ENCODE data around the gene GREM1. TPM values are rescaled to one million over a fixed set of nuclear protein-coding genes. Genes with fewer than 3 reads are reported as not detected.

The GREM1 gene
- total and polyA plus RNA-seq, 2 of the 4 experiments (the other 2 are of a cell fraction) = 848 to 852 TPM

- Histone ChIP-seq H3K9me3 (ENCODE audit: control insufficient read depth, insufficient read depth, low read length) (no peaks in the 10 kb centered on the region), H3K23ac (ENCODE audit: low read depth, low read length) (no peak overlapping the region; the same call in 1 of the 2 replicates), H4K8ac (ENCODE audit: low read depth in 2 of 2, low read length in 2 of 2) (peak overlapping the region; percentile 30 to 50; a peak in 2 of 4 replicates), H4K91ac (ENCODE audit: insufficient read depth, low read depth, low read length) (peak overlapping the region; percentile 35; the same call in 1 of the 2 replicates), H3K27ac (ENCODE audit: insufficient read depth, low read length) (no peak overlapping the region), H3K4me1 (ENCODE audit: control insufficient read depth, insufficient read depth, low read length) (peaks cover 28% of the 10 kb centered on the region), H3K79me1 (ENCODE audit: low read depth in 1 of 2, low read length in 2 of 2) (peaks cover 27 to 72% of the 10 kb centered on the region in 2 experiments), H2AK9ac (replicated peaks; ENCODE audit: low read depth, low read length, poor library complexity) (no peak overlapping the region), H4K5ac (ENCODE audit: low read depth, low read length) (peak overlapping the region; percentile 5), H3K4me3 (ENCODE audit: insufficient read depth, low read depth, low read length) (no peak overlapping the region), H2BK5ac (ENCODE audit: low read depth, low read length, poor library complexity, severe bottlenecking) (peak overlapping the region; percentile 2), H3K56ac (ENCODE audit: extremely low read depth, insufficient read depth, low read length) (no peak overlapping the region), H3K14ac (replicated peaks; ENCODE audit: low read depth, low read length) (0 out of 2 replicates have a peak overlapping the region, but pooled peaks have one; percentile 17), H3K18ac (ENCODE audit: low read depth, low read length) (peak overlapping the region; percentile 42; the same call in 1 of the 2 replicates), H3K4me2 (ENCODE audit: low read depth, low read length) (no peak overlapping the region), H4K20me1 (ENCODE audit: insufficient read depth, low read length) (no peaks in the 10 kb centered on the region), H2BK120ac (ENCODE audit: low read depth, low read length) (peak overlapping the region; percentile 82; the same call in 1 of the 2 replicates), H3K27me3 (ENCODE audit: control insufficient read depth, insufficient read depth, low read length) (no peaks in the 10 kb centered on the region), H3K4ac (ENCODE audit: low read depth, low read length) (peak overlapping the region; percentile 9; the same call in 1 of the 2 replicates), H2BK20ac (ENCODE audit: low read depth, low read length) (peak overlapping the region; percentile 41), H2AK5ac (ENCODE audit: low read depth, low read length) (0 out of 2 replicates have a peak overlapping the region, but pooled peaks have one; percentile 64), H3K9me1 (ENCODE audit: insufficient read depth, low read length) (peaks cover 15% of the 10 kb centered on the region), H3K9ac (ENCODE audit: low read depth, low read length) (no peak overlapping the region), H2AFZ (replicated peaks; ENCODE audit: low read length, poor library complexity) (no peak overlapping the region), H2BK15ac (ENCODE audit: low read depth, low read length) (no peak overlapping the region; the same call in 2 of the 3 replicates), H3K36me3 (ENCODE audit: control insufficient read depth, insufficient read depth, low read length) (0 out of 2 replicates have a peak, but pooled peaks cover 2% of the 10 kb centered on the region)
- in situ Hi-C loops (cut with MboI; ENCODE audit: low sequenced_read_pairs) = no loop called here
- ATAC-seq (ENCODE audit: low read depth) (no peak), DNase-seq (no peak)
- ChIA-PET POLR2A (ENCODE audit: unreplicated experiment) (no interaction called here), CTCF (interaction anchor here (0.9 kb wide), 1 partner anchor 149 kb away, joined by 3 read pairs; no protein-coding TSS in a partner anchor)
- WGBS, 2 experiments (ENCODE audit: extremely low coverage in 2 of 2, insufficient read length in 1 of 2) = no CpG with 5 or more reads among the region's 7 CpGs
- no peak for TF ChIP-seq ELK1 (IDR thresholded peaks at IDR 0.05; ENCODE audit: borderline replicate concordance, low read depth, low read length)
- no peak for TF ChIP-seq MAFK (IDR thresholded peaks at IDR 0.05; ENCODE audit: low read depth, low read length)
- TF ChIP-seq CEBPB (IDR thresholded peaks at IDR 0.05; ENCODE audit: low read depth, low read length) = no peak
- TF ChIP-seq RCOR1 (IDR thresholded peaks at IDR 0.05; ENCODE audit: insufficient replicate concordance, low read length) = no peak
- no peak for TF ChIP-seq RFX5 (IDR thresholded peaks at IDR 0.05; ENCODE audit: low read depth, low read length)
- no peak for TF ChIP-seq MAZ (IDR thresholded peaks at IDR 0.05; ENCODE audit: borderline replicate concordance, low read depth, low read length)
- TF ChIP-seq NFE2L2 (IDR thresholded peaks at IDR 0.05; ENCODE audit: low read depth, low read length) = no peak
- no peak for TF ChIP-seq USF2 (IDR thresholded peaks at IDR 0.05; ENCODE audit: low read depth, low read length)
- TF ChIP-seq CTCF (conservative IDR thresholded peaks at IDR 0.05; ENCODE audit: low read depth, low read length) = no peak
- TF ChIP-seq BHLHE40 (IDR thresholded peaks at IDR 0.05; ENCODE audit: low read depth, low read length) = no peak
- no peak for TF ChIP-seq POLR2A (IDR thresholded peaks at IDR 0.05; ENCODE audit: low read depth, low read length)
- TF ChIP-seq CHD1 (IDR thresholded peaks at IDR 0.05; ENCODE audit: low read depth, low read length) = no peak
- no peak for TF ChIP-seq FOS (IDR thresholded peaks at IDR 0.05; ENCODE audit: low read depth, low read length)
- TF ChIP-seq SMC3 (IDR thresholded peaks at IDR 0.05; ENCODE audit: low read depth, low read length) = no peak
- TF ChIP-seq MXI1 (IDR thresholded peaks at IDR 0.05; ENCODE audit: borderline replicate concordance, low read depth, low read length) = no peak
- no peak for TF ChIP-seq RAD21 (IDR thresholded peaks at IDR 0.05; ENCODE audit: low read length)
- dilution Hi-C loops (cut with HindIII; ENCODE audit: low sequenced_read_pairs, unreplicated experiment) = no loop called here
- intact Hi-C loops (cut with micrococcal nuclease) = loop anchor here (5.0 kb wide), 1 partner anchor 35 kb away; no protein-coding TSS in a partner anchor
- BruUV-seq (replicated peaks) = no TSS peak
These were observed 69.1 kb downstream of the GREM1 start for GRCh38 chr15:32786906-32787305.
